Ecto neural progenitor cell (in vitro differentiated cells): ENCODE data around the gene ZNF555.

Experiments used
- DNase-seq: peaks from one replicate; pipeline ENCODE4 v3.0.0-alpha.2; 2018; ENCODE audit warnings: low spot score

The ZNF555 gene

DNA sequence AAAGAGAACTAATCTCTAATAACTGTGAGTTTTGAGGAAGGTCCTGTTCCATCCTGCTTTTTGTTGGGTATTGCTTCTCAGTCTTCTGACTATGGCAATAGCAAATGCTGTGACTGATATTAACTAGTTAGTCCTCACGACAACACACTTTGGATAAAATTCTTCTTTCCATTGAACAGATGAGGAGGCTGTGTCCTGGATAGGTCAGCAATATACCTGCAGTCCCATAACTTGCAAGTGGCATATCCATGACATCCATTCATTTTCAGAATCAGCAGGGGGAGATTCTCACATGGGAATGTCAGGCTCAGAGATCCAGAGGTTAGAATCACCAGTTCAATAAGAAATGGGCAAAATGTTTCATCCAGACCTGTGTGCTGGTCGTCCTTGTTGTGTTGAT lies 14.3 kb upstream of the ZNF555 start:
- DNase-seq, result no peak

GRCh38 chr19:2827840-2828489 lies 13.3 kb upstream of the ZNF555 start:
- no peak for DNase-seq

GRCh38 chr19:2834294-2834871 lies 6.9 kb upstream of the ZNF555 start:
- DNase-seq, result no peak

DNA sequence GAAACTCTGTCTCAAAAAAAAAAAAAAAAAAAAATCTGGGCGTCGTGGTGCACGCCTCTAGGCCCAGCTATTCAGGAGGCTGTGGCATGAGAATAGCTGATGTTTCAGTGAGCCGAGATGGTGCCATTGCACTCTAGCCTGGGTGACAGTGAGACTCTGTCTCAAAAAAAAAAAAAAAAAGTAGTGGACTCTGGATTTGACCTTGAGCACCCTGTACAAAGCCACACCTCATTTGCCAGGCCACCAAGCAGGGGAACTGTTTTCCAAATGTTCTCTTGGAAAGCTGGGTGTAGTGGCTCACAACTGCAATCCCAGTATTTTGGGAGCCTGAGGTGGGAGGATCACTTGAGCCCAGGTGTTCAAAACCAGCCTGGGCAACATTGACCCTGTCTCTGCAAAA lies 3.8 kb upstream of the ZNF555 start:
- no peak for DNase-seq

DNA sequence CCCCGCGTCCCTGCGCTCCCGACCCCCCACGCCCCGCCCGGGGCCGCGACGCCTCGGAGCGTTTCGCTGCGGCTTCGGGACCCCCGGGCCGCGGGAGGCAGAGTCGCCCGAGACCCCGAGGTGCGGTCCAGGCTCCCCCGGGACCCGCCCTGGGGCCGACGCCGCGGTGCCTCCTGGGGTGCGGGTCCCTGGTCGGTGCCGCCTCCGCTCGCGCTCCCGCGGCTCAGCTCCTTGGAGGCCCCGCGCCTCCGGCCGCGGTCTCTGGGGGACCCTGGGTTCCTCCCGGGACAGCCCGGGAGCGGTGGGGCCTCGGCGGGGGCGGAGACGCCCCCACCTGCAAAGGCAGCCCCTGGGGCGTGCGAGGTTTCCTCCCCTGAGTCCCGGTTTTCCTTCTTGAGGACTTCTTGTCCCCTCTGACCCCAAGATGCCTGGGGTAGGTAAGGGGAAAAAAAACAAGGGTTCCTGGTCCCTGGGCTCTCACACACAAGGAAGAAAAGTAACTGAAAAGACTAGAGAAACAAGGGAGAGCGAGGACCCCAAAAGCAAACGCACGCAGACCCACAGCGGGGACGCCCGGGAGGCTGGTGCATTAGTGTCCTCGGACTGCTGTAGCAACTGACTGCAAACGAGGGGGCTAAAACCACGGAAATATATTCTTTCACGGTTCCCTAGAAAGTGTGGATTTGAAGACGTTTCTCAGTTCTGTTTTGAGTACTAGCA lies 740 bp downstream of the ZNF555 start:
- peak; percentile 54 for DNase-seq

- no peak for DNase-seq
These were observed 3.8 kb downstream of the ZNF555 start for GRCh38 chr19:2845107-2845506.

GRCh38 chr19:2846180-2846894 lies 5.1 kb downstream of the ZNF555 start:
- DNase-seq, result no peak

DNA sequence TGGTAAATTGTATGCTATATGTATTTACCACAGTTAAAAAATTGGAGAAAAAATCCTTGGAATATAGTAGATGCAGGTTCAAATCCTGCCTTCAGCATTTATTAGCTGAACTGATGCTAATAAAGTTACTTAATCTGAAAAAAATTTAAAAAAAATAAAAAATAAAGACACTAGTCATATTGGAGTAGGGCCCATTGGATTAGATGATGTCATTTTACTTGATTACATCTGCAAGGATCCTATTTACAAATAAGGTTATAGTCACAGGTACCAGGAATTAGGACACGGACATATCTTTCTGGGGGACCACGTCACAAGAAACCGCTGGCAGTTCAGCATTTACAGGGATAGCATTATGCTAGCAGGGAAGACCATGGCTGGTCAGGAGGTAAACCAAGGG lies 6.2 kb downstream of the ZNF555 start:
- no peak for DNase-seq

- DNase-seq, result no peak
These were observed 7.3 kb downstream of the ZNF555 start for GRCh38 chr19:2848616-2849015.

GRCh38 chr19:2850256-2850925 lies 9.1 kb downstream of the ZNF555 start:
- DNase-seq, result no peak

DNA sequence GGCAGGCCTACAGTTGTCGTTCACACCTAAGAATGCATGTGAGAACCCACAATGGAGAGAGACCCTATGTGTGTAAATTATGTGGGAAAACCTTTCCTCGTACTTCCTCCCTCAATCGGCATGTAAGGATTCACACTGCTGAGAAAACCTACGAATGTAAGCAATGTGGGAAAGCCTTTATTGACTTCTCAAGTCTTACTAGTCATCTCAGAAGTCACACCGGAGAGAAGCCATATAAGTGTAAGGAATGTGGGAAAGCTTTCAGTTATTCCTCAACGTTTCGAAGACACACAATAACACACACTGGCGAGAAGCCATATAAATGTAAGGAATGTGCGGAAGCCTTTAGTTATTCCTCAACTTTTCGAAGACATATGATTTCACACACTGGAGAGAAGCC lies 11.3 kb downstream of the ZNF555 start:
- no peak for DNase-seq

DNA sequence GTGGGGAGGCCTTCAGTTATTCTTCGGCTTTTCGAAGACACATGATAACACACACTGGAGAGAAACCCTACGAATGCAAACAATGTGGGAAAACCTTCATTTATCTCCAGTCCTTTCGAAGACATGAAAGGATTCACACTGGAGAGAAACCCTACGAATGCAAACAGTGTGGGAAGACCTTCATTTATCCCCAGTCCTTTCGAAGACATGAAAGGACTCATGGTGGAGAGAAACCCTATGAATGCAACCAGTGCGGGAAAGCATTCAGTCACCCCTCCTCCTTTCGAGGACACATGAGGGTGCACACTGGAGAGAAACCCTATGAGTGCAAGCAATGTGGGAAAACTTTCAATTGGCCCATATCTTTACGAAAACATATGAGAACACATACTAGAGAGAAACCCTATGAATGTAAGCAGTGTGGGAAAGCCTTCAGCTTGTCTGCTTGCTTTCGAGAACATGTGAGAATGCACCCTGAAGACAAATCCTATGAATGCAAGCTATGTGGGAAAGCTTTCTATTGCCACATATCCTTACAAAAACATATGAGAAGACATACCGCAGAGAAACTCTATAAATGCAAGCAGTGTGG lies 11.8 kb downstream of the ZNF555 start:
- DNase-seq, result no peak

DNA sequence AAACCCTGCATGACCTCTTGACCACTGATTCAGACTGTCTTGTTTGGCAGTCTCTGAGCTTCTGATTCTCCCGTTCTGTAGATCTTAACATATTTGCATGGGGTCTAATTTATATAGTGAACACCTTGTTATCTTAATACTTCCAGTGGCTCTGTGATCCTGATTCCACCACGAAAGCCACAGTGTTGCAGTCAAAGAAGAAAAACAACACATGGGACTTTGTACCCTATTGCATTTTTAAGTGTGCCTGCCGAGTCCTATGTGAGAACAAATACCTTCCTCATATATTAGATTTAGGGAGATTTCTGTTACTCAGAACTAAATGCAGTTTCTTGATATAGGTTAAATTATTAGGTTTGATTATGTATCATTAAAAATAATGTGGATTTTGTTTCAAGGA lies 13.6 kb downstream of the ZNF555 start:
- DNase-seq, result no peak

DNA sequence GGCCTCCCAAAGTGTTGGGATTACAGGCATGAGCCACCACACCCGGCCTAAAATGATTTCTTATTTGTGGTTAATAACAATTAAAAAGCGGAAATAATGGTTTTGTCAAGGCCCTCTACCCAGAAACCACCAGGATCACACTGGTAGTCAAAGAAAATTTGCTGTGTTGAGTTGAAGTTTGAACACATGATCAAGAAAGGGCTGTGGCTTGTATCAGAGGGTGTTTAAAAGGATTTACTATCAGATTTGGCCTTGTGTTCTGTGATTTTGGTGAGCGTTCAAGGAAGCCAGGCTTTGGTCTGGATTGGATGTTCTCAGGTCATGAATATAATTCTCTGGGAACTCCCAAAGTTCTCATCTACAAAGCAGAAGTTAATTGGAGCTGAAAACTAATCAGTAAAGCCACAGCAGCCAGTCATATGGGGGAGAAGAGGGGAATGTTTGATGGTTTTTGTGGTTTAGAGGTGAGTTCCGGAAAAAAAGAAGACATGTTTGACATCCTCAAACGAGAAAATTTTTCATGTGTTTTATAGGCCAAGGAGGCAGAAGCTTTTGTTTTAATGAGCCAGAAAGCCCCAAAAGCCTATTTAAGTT lies 15.3 kb downstream of the ZNF555 start:
- no peak for DNase-seq

GRCh38 chr19:2858864-2859263 lies 17.6 kb downstream of the ZNF555 start:
- DNase-seq, result no peak

DNA sequence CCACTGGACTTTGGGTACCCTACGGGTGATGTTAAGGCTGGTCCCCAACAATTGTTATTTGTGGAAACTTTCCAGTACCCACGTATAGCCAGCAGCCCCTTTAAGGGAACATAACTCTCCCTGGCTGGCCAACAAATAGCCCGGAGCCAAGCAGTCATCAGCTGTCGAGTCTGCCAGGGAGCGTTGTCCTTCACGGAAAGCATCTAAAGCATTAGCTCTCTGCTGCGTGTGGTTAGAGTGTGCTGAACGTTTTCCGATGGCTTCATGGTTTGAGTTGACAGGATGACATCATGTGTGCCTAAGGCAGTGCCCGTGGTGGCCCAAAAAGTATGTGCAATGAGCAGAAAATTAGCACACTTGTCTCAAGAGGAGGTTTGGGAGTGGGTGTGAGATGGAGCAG lies 22.5 kb downstream of the ZNF555 start:
- no peak for DNase-seq

DNA sequence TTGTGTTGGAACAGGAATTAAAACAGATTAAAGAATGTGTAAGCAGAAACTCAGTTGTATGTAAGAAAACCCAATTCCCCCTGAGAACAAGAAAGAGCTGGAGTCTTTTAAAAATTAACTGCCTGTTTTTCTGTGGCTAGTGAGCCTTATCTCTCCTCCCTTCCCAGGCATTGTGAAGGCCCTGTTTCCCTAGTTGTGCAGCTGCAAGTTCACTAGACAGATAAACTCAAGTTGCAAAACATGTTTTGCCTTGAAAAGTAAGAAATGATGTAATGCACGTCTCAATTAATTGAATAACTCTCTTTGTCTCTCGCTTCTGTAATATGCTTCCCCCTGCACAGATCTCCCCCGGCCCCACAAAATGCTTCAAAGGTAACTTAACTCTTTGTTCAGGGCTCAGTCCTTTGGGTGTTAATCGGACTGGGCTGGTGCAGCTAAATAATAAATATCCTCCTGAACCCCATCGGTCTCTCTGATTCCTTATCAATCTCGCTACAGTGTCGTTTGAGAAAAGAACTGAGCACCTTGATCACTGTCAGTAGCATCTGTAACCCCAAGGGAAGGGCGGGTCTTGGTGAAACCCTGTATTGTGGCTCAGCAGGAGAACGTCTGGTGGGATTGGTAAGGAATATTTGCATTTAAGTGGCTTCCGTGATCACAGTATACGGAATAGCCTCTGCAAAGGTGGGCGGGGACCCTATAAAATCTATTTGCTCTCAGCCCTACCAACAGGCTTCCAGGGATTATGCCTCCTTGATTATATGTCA lies 24.2 kb downstream of the ZNF555 start:
- no peak for DNase-seq

GRCh38 chr19:2866495-2867024 lies 25.3 kb downstream of the ZNF555 start:
- DNase-seq, result no peak

DNA sequence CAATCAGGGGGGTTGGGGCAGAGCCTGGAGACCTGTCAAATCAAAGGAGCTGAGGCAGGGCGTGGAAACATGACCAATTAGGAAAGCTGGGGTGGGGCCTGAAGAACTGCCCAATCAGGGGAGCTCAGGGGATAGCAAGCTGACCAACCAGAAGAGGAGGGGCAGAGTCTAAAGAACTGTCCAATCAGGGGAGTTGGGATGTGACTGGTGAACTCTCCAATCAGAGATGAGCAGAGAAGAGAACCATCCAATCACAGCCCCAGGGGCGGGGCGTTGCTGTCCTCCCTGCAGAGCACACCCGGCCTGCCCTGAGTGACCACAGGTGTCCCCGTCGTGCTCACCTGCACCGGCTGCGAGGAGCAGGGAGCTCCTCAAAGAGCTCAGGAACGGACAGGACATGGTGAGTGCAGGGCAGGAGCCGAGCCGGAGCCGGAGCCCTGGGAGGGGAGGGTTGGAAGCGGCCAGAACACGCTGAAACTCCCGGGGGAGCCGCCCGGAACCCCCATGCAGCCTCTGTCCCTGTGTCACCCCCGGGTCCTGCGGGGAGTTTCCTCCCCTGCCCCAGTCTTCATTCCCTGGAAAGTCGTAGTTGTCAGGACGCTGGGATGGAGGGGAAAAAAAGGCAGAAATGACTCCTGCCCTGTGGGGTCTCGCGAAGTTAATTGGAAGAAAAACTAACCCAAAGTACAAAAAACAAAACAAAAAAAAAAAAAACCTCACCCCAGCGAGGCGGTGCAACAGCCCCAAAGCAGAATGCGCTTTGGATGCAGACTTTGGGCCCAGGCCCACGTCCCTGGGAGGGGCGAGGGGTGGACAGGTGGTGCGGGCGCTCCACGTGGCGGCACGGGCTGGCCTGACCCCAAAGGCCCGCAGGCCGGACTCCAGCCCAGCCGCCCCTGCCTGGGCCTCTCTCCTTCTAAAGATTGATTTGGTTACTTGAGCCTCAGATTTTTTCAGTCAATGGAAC lies 26.0 kb downstream of the ZNF555 start, which contains the start of gene ZNF556:
Gene ZNF556, plus strand, starts transcription at position 311 of the 967 bp plus-strand sequence. Its CDS starts 87 bp downstream, at position 398.
- DNase-seq, result no peak
